Measurements from ENCODE around the gene MINDY4B. TPM values are rescaled to one million over a fixed set of nuclear protein-coding genes. Genes with fewer than 3 reads are reported as not detected.

The MINDY4B gene
- total and polyA plus RNA-seq, 2 of the 13 experiments (the other 11 are each of a cell fraction or from before 2014, with no cell fraction given), result not detected

GRCh38 chr3:150897592-150897991, 7.6 kb downstream of the MINDY4B start (continued):
- TF ChIP-seq SKIL (CRISPR knock-in tag; IDR thresholded peaks at IDR 0.05; ENCODE audit: borderline replicate concordance) (no peak), ZNF724P (CRISPR knock-in tag; IDR thresholded peaks at IDR 0.05; ENCODE audit: borderline replicate concordance) (no peak)

GRCh38 chr3:150890831-150891230, 14.4 kb downstream of the MINDY4B start:
- H4K20me1 ChIP-seq (ENCODE audit: insufficient read depth, low read length), result no peaks in the 10 kb centered on the region
- no peak overlapping the region for H3K9ac ChIP-seq (ENCODE audit: insufficient read depth, low read depth, low read length)
- POLR2A ChIA-PET, result no interaction called here
- 49% methylated on average over 7 of the region's 9 CpGs for WGBS (ENCODE audit: low lambda C conversion rate)
- no peak overlapping the region for H3K4me3 ChIP-seq (replicated peaks in 1 of 3; ENCODE audit: insufficient read depth in 1 of 3, low read depth in 2 of 3, low read length in 3 of 3)
- intact Hi-C loops (cut with micrococcal nuclease; ENCODE audit: unreplicated experiment), result no loop called here
- CTCF ChIA-PET (ENCODE audit: low intra/inter-chr PET ratio, low total read pairs), result no interaction called here
- no TSS peak for BruUV-seq (replicated peaks)
- H3K4me2 ChIP-seq (ENCODE audit: low read depth, low read length), result no peak overlapping the region
- no peak overlapping the region for H2AFZ ChIP-seq (ENCODE audit: low read length)
- H3K27me3 ChIP-seq (ENCODE audit: control insufficient read depth in 1 of 2, insufficient read depth in 2 of 2, low read length in 2 of 2), result peaks cover 0 to 3% of the 10 kb centered on the region in 2 experiments; a peak in 1 of 5 replicates
- in situ Hi-C loops (cut with HindIII; ENCODE audit: extremely low pct_ligation_motif_present, low pct_unique_long_range_greater_than_20kb), result no loop called here
- H3K9me3 ChIP-seq (ENCODE audit: low read length), result no peaks in the 10 kb centered on the region
- DNase-seq (ENCODE audit: low spot score) (no peak), FAIRE-seq (no peak), ATAC-seq (no peak)
- H3K79me2 ChIP-seq (ENCODE audit: insufficient read depth, low read length), result no peaks in the 10 kb centered on the region
- H3K36me3 ChIP-seq (replicated peaks in 1 of 2; ENCODE audit: control insufficient read depth in 1 of 2, insufficient read depth in 2 of 2, low read length in 2 of 2), result no peaks in the 10 kb centered on the region
- no peak overlapping the region for H3K27ac ChIP-seq (ENCODE audit: extremely low read length, insufficient read depth, low read length)
- no peaks in the 10 kb centered on the region for H3K4me1 ChIP-seq (ENCODE audit: insufficient read depth, low read length)
- no peak for TF ChIP-seq MXI1 (IDR thresholded peaks at IDR 0.05; ENCODE audit: borderline replicate concordance, low read depth, low read length)
- TF ChIP-seq EP300 (IDR thresholded peaks at IDR 0.05; ENCODE audit: low read depth in 2 of 2, low read length in 2 of 2), result no peak
- TF ChIP-seq EP300 (CRISPR knock-in tag; IDR thresholded peaks at IDR 0.05; ENCODE audit: borderline replicate concordance), result no peak
- TF ChIP-seq POLR2AphosphoS2 (IDR thresholded peaks at IDR 0.05; ENCODE audit: low read depth, low read length), result no peak
- TF ChIP-seq ZNF276 (CRISPR knock-in tag; IDR thresholded peaks at IDR 0.05; ENCODE audit: low read depth), result no peak
- no peak for TF ChIP-seq ZBTB39 (CRISPR knock-in tag; IDR thresholded peaks at IDR 0.05)
- TF ChIP-seq NR2F1 (CRISPR knock-in tag; IDR thresholded peaks at IDR 0.05), result no peak
- TF ChIP-seq ZNF547 (CRISPR knock-in tag; IDR thresholded peaks at IDR 0.05), result no peak
- TF ChIP-seq ZNF350 (CRISPR knock-in tag; IDR thresholded peaks at IDR 0.05; ENCODE audit: borderline replicate concordance, low read depth), result no peak
- no peak for TF ChIP-seq TERF1 (CRISPR knock-in tag; IDR thresholded peaks at IDR 0.05)
- no peak for TF ChIP-seq ZNF879 (CRISPR knock-in tag; IDR thresholded peaks at IDR 0.05)
- TF ChIP-seq ZNF264 (CRISPR knock-in tag; IDR thresholded peaks at IDR 0.05), result no peak
